ENCODE data around the gene KRTAP9-6.

DNA sequence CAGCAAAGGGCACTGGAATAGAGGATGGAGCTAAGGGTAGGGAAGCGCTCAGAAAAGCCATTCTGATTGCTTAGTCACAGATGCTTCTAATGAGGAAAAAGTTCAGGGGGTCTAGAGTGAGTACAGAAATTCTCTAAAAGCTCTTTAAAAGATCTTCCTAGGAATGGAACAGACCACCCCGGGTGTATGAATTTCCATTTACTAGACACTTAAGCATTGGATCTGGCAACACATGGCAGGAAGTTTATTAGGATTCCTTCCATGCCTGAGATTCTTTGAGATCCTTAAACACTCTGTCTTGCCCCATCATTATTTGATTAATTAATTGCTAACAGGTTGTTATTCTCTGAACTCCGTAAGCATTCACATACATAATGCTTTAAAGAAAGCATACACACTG, 18.9 kb downstream of the KRTAP9-6 start:
- TF ChIP-seq ZNF317 (CRISPR knock-in tag; IDR thresholded peaks at IDR 0.05), result no peak
- no peak for TF ChIP-seq TRIM24 (CRISPR knock-in tag; IDR thresholded peaks at IDR 0.05)
- TF ChIP-seq TAF1 (CRISPR knock-in tag; IDR thresholded peaks at IDR 0.05), result no peak
- TF ChIP-seq, protein P1, sequence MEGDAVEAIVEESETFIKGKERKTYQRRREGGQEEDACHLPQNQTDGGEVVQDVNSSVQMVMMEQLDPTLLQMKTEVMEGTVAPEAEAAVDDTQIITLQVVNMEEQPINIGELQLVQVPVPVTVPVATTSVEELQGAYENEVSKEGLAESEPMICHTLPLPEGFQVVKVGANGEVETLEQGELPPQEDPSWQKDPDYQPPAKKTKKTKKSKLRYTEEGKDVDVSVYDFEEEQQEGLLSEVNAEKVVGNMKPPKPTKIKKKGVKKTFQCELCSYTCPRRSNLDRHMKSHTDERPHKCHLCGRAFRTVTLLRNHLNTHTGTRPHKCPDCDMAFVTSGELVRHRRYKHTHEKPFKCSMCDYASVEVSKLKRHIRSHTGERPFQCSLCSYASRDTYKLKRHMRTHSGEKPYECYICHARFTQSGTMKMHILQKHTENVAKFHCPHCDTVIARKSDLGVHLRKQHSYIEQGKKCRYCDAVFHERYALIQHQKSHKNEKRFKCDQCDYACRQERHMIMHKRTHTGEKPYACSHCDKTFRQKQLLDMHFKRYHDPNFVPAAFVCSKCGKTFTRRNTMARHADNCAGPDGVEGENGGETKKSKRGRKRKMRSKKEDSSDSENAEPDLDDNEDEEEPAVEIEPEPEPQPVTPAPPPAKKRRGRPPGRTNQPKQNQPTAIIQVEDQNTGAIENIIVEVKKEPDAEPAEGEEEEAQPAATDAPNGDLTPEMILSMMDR (CRISPR knock-in tag; IDR thresholded peaks at IDR 0.05), result no peak
- no peak for TF ChIP-seq EHMT2 (IDR thresholded peaks at IDR 0.05; ENCODE audit: borderline replicate concordance, low read depth, low read length)
- TF ChIP-seq, protein P2, sequence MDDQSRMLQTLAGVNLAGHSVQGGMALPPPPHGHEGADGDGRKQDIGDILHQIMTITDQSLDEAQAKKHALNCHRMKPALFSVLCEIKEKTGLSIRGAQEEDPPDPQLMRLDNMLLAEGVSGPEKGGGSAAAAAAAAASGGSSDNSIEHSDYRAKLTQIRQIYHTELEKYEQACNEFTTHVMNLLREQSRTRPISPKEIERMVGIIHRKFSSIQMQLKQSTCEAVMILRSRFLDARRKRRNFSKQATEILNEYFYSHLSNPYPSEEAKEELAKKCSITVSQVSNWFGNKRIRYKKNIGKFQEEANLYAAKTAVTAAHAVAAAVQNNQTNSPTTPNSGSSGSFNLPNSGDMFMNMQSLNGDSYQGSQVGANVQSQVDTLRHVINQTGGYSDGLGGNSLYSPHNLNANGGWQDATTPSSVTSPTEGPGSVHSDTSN (CRISPR knock-in tag; IDR thresholded peaks at IDR 0.05; ENCODE audit: borderline replicate concordance), result no peak
- TF ChIP-seq KDM3A (CRISPR knock-in tag; IDR thresholded peaks at IDR 0.05; ENCODE audit: low read depth), result no peak
- no peak for TF ChIP-seq ZNF749 (CRISPR knock-in tag; IDR thresholded peaks at IDR 0.05; ENCODE audit: borderline replicate concordance)
- no peak for TF ChIP-seq ZNF709 (CRISPR knock-in tag; IDR thresholded peaks at IDR 0.05)
- TF ChIP-seq, protein P3, sequence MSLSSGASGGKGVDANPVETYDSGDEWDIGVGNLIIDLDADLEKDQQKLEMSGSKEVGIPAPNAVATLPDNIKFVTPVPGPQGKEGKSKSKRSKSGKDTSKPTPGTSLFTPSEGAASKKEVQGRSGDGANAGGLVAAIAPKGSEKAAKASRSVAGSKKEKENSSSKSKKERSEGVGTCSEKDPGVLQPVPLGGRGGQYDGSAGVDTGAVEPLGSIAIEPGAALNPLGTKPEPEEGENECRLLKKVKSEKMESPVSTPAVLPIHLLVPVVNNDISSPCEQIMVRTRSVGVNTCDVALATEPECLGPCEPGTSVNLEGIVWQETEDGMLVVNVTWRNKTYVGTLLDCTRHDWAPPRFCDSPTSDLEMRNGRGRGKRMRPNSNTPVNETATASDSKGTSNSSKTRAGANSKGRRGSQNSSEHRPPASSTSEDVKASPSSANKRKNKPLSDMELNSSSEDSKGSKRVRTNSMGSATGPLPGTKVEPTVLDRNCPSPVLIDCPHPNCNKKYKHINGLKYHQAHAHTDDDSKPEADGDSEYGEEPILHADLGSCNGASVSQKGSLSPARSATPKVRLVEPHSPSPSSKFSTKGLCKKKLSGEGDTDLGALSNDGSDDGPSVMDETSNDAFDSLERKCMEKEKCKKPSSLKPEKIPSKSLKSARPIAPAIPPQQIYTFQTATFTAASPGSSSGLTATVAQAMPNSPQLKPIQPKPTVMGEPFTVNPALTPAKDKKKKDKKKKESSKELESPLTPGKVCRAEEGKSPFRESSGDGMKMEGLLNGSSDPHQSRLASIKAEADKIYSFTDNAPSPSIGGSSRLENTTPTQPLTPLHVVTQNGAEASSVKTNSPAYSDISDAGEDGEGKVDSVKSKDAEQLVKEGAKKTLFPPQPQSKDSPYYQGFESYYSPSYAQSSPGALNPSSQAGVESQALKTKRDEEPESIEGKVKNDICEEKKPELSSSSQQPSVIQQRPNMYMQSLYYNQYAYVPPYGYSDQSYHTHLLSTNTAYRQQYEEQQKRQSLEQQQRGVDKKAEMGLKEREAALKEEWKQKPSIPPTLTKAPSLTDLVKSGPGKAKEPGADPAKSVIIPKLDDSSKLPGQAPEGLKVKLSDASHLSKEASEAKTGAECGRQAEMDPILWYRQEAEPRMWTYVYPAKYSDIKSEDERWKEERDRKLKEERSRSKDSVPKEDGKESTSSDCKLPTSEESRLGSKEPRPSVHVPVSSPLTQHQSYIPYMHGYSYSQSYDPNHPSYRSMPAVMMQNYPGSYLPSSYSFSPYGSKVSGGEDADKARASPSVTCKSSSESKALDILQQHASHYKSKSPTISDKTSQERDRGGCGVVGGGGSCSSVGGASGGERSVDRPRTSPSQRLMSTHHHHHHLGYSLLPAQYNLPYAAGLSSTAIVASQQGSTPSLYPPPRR (CRISPR knock-in tag; IDR thresholded peaks at IDR 0.05; ENCODE audit: borderline replicate concordance), result no peak
